HEK293 (cell line): ENCODE data around the gene SRP14.

Experiments used
- FEZF1 ChIP-seq: fragments of 450-650 bp; formaldehyde crosslinking; IDR thresholded peaks from 2 replicates; pipeline ENCODE4 v1.5.1; 2016; ENCODE audit warnings: missing biosample characterization, missing genetic modification characterization
- GLIS2 ChIP-seq: fragments of 450-650 bp; formaldehyde crosslinking; IDR thresholded peaks from 2 replicates; pipeline ENCODE4 v1.5.1; 2016; ENCODE audit warnings: missing biosample characterization, missing genetic modification characterization
- HOXC10 ChIP-seq: sonication (generic); formaldehyde crosslinking; IDR thresholded peaks from 2 replicates; pipeline ENCODE4 v1.8.1; 2023; ENCODE audit warnings: mild to moderate bottlenecking, missing genetic modification reagents
- HOXD13 ChIP-seq: sonication (generic); formaldehyde crosslinking; IDR thresholded peaks from 2 replicates; pipeline ENCODE4 v1.8.0; 2022; ENCODE audit warnings: missing genetic modification reagents, borderline replicate concordance
- MEIS1 ChIP-seq: sonication (generic); formaldehyde crosslinking; IDR thresholded peaks from 2 replicates; pipeline ENCODE4 v1.8.1; 2022; ENCODE audit warnings: missing genetic modification reagents, mild to moderate bottlenecking, borderline replicate concordance
- MYNN ChIP-seq: fragments of 450-650 bp; formaldehyde crosslinking; IDR thresholded peaks from 2 replicates; pipeline ENCODE4 v1.5.1; 2016; ENCODE audit warnings: missing biosample characterization, missing genetic modification characterization, borderline replicate concordance
- TRIM28 ChIP-seq: IDR thresholded peaks from 2 replicates; pipeline ENCODE4 v1.6.1; 2011; ENCODE audit warnings: low read length, control low read depth, borderline replicate concordance
- WT1 ChIP-seq: fragments of 450-650 bp; formaldehyde crosslinking; IDR thresholded peaks from 2 replicates; pipeline ENCODE4 v1.5.1; 2016; ENCODE audit warnings: missing biosample characterization, missing genetic modification characterization
- YY1 ChIP-seq: fragments of 450-650 bp; formaldehyde crosslinking; IDR thresholded peaks from 2 replicates; pipeline ENCODE4 v1.5.1; 2018; ENCODE audit warnings: missing biosample characterization, missing genetic modification characterization
- ZBTB7A ChIP-seq: fragments of 450-650 bp; formaldehyde crosslinking; IDR thresholded peaks from 2 replicates; pipeline ENCODE4 v1.5.1; 2016; ENCODE audit warnings: low read depth, missing biosample characterization, missing genetic modification characterization
- ZBTB8A ChIP-seq: fragments of 450-650 bp; formaldehyde crosslinking; IDR thresholded peaks from 2 replicates; pipeline ENCODE4 v1.5.1; 2016; ENCODE audit warnings: missing biosample characterization, missing genetic modification characterization
- ZFHX2 ChIP-seq: fragments of 450-650 bp; formaldehyde crosslinking; conservative IDR thresholded peaks from 2 replicates; pipeline ENCODE4 v1.5.1; 2016; ENCODE audit warnings: missing biosample characterization, missing genetic modification characterization
- ZNF10 ChIP-seq: fragments of 450-650 bp; formaldehyde crosslinking; IDR thresholded peaks from 2 replicates; pipeline ENCODE4 v1.5.1; 2017; ENCODE audit warnings: missing biosample characterization, missing genetic modification characterization
- ZNF132 ChIP-seq: fragments of 450-650 bp; formaldehyde crosslinking; IDR thresholded peaks from 2 replicates; pipeline ENCODE4 v1.5.1; 2017; ENCODE audit warnings: missing biosample characterization, missing genetic modification characterization, borderline replicate concordance
- ZNF175 ChIP-seq: fragments of 450-650 bp; formaldehyde crosslinking; IDR thresholded peaks from 2 replicates; pipeline ENCODE4 v1.5.1; 2016; ENCODE audit warnings: missing biosample characterization, missing genetic modification characterization
- ZNF214 ChIP-seq: fragments of 450-650 bp; formaldehyde crosslinking; IDR thresholded peaks from 2 replicates; pipeline ENCODE4 v1.5.1; 2017; ENCODE audit warnings: missing biosample characterization, mild to moderate bottlenecking, missing genetic modification characterization, borderline replicate concordance
- ZNF324 ChIP-seq: fragments of 450-650 bp; formaldehyde crosslinking; IDR thresholded peaks from 2 replicates; pipeline ENCODE4 v1.5.1; 2016; ENCODE audit warnings: missing biosample characterization, missing genetic modification characterization
- ZNF48 ChIP-seq: fragments of 450-650 bp; formaldehyde crosslinking; IDR thresholded peaks from 2 replicates; pipeline ENCODE4 v1.5.1; 2016; ENCODE audit warnings: missing biosample characterization, missing genetic modification characterization
- ZNF510 ChIP-seq: fragments of 450-650 bp; formaldehyde crosslinking; IDR thresholded peaks from 2 replicates; pipeline ENCODE4 v1.5.1; 2018; ENCODE audit warnings: mild to moderate bottlenecking, missing genetic modification characterization, missing biosample characterization; ENCODE audit not compliant: insufficient replicate concordance
- ZNF521 ChIP-seq: fragments of 450-650 bp; formaldehyde crosslinking; IDR thresholded peaks from 2 replicates; pipeline ENCODE4 v1.5.1; 2017; ENCODE audit warnings: missing biosample characterization, mild to moderate bottlenecking, missing genetic modification characterization
- ZNF548 ChIP-seq: fragments of 450-650 bp; formaldehyde crosslinking; IDR thresholded peaks from 2 replicates; pipeline ENCODE4 v1.5.1; 2016; ENCODE audit warnings: missing biosample characterization, missing genetic modification characterization
- ZNF555 ChIP-seq: fragments of 450-650 bp; formaldehyde crosslinking; conservative IDR thresholded peaks from 2 replicates; pipeline ENCODE4 v1.5.1; 2017; ENCODE audit warnings: missing biosample characterization, mild to moderate bottlenecking, missing genetic modification characterization, inconsistent platforms
- ZNF830 ChIP-seq: fragments of 450-650 bp; IDR thresholded peaks from 2 replicates; pipeline ENCODE4 v1.5.0; 2018; ENCODE audit warnings: missing biosample characterization, missing genetic modification characterization, low read depth, mild to moderate bottlenecking, moderate library complexity
- TF ChIP-seq, protein P1 (sequence below): fragments of 450-650 bp; formaldehyde crosslinking; IDR thresholded peaks from 2 replicates; pipeline ENCODE4 v1.5.1; 2017; ENCODE audit warnings: missing biosample characterization, missing genetic modification characterization
- TF ChIP-seq, protein P2 (sequence below): fragments of 450-650 bp; formaldehyde crosslinking; IDR thresholded peaks from 2 replicates; pipeline ENCODE4 v1.5.1; 2016; ENCODE audit warnings: missing biosample characterization, missing genetic modification characterization
- TF ChIP-seq, protein P3 (sequence below): fragments of 450-650 bp; IDR thresholded peaks from 2 replicates; pipeline ENCODE4 v1.5.1; 2018; ENCODE audit warnings: missing biosample characterization, missing genetic modification characterization
- TF ChIP-seq, protein P4 (sequence below): fragments of 450-650 bp; formaldehyde crosslinking; IDR thresholded peaks from 2 replicates; pipeline ENCODE4 v1.5.0; 2017; ENCODE audit warnings: missing biosample characterization, missing genetic modification characterization, borderline replicate concordance
- TF ChIP-seq, protein P5 (sequence below): fragments of 450-650 bp; formaldehyde crosslinking; IDR thresholded peaks from 2 replicates; pipeline ENCODE4 v1.5.1; 2016; ENCODE audit warnings: missing biosample characterization, missing genetic modification characterization, borderline replicate concordance

SRP14 gene

DNA sequence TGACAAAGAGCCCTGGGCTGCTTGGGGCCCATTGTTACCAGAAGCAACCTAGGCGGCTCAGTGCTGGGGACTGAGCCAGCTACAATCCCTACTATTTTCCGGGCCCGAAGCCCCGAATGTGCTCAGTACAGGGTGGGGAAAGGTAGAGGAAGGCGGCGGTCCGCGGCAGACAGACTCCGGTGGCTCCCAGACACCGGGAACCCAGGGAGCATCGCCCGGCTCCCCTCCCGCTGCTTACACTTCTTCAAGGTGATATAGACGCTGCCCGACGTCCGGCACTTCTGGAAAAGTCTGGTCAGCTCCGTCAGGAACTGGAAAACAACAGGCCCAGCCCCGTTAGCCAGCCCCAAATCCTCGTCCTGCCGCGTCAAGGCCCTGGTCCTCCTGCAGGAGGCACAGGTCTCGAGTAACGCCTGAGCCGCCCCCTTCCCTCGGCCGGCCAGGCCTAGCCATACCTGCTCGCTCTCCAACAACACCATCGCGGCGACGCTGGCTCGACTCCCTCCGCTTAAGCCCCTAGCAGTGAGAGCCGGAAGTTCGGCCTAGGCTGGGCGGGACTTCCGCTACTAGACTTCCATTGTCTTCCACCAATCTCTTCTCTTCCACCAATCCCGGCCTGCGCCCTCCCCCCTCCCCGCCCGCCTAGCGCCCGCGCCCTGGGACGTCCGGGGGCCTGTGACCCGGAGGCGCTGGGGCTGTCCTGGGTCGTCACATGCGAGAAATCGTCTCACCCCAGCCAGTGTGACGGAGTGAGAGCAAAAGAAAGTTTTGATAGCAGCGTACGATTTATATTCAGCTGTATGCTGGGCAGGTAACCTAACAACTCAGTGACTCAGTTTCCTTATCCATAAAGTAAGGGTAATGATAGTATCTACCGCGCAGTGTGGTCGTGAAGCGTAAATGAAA, at the start of gene SRP14 (continued):
- TF ChIP-seq ZNF830 (tag by site-specific recombination), result no peak
- TF ChIP-seq ZNF324, result no peak
- TF ChIP-seq ZNF510 (tag by site-specific recombination), result no peak
- TF ChIP-seq, protein P1, sequence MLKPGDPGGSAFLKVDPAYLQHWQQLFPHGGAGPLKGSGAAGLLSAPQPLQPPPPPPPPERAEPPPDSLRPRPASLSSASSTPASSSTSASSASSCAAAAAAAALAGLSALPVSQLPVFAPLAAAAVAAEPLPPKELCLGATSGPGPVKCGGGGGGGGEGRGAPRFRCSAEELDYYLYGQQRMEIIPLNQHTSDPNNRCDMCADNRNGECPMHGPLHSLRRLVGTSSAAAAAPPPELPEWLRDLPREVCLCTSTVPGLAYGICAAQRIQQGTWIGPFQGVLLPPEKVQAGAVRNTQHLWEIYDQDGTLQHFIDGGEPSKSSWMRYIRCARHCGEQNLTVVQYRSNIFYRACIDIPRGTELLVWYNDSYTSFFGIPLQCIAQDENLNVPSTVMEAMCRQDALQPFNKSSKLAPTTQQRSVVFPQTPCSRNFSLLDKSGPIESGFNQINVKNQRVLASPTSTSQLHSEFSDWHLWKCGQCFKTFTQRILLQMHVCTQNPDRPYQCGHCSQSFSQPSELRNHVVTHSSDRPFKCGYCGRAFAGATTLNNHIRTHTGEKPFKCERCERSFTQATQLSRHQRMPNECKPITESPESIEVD (tag by site-specific recombination), result no peak
- no peak for TF ChIP-seq MEIS1
- no peak for TF ChIP-seq ZNF521 (tag by site-specific recombination)
- no peak for TF ChIP-seq ZNF548 (tag by site-specific recombination)
- TF ChIP-seq HOXC10 (CRISPR knock-in tag), result no peak
- TF ChIP-seq ZBTB7A (tag by site-specific recombination), result no peak
- TF ChIP-seq, protein P2, sequence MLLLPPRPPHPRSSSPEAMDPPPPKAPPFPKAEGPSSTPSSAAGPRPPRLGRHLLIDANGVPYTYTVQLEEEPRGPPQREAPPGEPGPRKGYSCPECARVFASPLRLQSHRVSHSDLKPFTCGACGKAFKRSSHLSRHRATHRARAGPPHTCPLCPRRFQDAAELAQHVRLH (tag by site-specific recombination), result no peak
- no peak for TF ChIP-seq FEZF1
- TF ChIP-seq ZNF555 (tag by site-specific recombination), result no peak
- TF ChIP-seq ZNF48 (tag by site-specific recombination), result no peak
- TF ChIP-seq YY1 (tag by site-specific recombination), result peak; percentile 34; the same call in 1 of the 2 replicates
- no peak for TF ChIP-seq WT1
- TF ChIP-seq TRIM28, result no peak
- TF ChIP-seq, protein P3, sequence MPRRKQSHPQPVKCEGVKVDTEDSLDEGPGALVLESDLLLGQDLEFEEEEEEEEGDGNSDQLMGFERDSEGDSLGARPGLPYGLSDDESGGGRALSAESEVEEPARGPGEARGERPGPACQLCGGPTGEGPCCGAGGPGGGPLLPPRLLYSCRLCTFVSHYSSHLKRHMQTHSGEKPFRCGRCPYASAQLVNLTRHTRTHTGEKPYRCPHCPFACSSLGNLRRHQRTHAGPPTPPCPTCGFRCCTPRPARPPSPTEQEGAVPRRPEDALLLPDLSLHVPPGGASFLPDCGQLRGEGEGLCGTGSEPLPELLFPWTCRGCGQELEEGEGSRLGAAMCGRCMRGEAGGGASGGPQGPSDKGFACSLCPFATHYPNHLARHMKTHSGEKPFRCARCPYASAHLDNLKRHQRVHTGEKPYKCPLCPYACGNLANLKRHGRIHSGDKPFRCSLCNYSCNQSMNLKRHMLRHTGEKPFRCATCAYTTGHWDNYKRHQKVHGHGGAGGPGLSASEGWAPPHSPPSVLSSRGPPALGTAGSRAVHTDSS (tag by site-specific recombination), result no peak
- TF ChIP-seq, protein P4, sequence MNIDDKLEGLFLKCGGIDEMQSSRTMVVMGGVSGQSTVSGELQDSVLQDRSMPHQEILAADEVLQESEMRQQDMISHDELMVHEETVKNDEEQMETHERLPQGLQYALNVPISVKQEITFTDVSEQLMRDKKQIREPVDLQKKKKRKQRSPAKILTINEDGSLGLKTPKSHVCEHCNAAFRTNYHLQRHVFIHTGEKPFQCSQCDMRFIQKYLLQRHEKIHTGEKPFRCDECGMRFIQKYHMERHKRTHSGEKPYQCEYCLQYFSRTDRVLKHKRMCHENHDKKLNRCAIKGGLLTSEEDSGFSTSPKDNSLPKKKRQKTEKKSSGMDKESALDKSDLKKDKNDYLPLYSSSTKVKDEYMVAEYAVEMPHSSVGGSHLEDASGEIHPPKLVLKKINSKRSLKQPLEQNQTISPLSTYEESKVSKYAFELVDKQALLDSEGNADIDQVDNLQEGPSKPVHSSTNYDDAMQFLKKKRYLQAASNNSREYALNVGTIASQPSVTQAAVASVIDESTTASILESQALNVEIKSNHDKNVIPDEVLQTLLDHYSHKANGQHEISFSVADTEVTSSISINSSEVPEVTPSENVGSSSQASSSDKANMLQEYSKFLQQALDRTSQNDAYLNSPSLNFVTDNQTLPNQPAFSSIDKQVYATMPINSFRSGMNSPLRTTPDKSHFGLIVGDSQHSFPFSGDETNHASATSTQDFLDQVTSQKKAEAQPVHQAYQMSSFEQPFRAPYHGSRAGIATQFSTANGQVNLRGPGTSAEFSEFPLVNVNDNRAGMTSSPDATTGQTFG, result no peak
- no peak for TF ChIP-seq HOXD13 (CRISPR knock-in tag)
- no peak for TF ChIP-seq MYNN
- TF ChIP-seq, protein P5, sequence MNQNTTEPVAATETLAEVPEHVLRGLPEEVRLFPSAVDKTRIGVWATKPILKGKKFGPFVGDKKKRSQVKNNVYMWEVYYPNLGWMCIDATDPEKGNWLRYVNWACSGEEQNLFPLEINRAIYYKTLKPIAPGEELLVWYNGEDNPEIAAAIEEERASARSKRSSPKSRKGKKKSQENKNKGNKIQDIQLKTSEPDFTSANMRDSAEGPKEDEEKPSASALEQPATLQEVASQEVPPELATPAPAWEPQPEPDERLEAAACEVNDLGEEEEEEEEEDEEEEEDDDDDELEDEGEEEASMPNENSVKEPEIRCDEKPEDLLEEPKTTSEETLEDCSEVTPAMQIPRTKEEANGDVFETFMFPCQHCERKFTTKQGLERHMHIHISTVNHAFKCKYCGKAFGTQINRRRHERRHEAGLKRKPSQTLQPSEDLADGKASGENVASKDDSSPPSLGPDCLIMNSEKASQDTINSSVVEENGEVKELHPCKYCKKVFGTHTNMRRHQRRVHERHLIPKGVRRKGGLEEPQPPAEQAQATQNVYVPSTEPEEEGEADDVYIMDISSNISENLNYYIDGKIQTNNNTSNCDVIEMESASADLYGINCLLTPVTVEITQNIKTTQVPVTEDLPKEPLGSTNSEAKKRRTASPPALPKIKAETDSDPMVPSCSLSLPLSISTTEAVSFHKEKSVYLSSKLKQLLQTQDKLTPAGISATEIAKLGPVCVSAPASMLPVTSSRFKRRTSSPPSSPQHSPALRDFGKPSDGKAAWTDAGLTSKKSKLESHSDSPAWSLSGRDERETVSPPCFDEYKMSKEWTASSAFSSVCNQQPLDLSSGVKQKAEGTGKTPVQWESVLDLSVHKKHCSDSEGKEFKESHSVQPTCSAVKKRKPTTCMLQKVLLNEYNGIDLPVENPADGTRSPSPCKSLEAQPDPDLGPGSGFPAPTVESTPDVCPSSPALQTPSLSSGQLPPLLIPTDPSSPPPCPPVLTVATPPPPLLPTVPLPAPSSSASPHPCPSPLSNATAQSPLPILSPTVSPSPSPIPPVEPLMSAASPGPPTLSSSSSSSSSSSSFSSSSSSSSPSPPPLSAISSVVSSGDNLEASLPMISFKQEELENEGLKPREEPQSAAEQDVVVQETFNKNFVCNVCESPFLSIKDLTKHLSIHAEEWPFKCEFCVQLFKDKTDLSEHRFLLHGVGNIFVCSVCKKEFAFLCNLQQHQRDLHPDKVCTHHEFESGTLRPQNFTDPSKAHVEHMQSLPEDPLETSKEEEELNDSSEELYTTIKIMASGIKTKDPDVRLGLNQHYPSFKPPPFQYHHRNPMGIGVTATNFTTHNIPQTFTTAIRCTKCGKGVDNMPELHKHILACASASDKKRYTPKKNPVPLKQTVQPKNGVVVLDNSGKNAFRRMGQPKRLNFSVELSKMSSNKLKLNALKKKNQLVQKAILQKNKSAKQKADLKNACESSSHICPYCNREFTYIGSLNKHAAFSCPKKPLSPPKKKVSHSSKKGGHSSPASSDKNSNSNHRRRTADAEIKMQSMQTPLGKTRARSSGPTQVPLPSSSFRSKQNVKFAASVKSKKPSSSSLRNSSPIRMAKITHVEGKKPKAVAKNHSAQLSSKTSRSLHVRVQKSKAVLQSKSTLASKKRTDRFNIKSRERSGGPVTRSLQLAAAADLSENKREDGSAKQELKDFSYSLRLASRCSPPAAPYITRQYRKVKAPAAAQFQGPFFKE, result no peak
- no peak for TF ChIP-seq ZNF132
- no peak for TF ChIP-seq ZNF10 (tag by site-specific recombination)
- no peak for TF ChIP-seq ZNF175 (tag by site-specific recombination)
- TF ChIP-seq ZBTB8A, result peak; percentile 71
- TF ChIP-seq GLIS2 (tag by site-specific recombination), result no peak
- no peak for TF ChIP-seq ZNF214
- TF ChIP-seq ZFHX2 (tag by site-specific recombination), result no peak
